Measurements from ENCODE around the gene STOX2.
"Not testable (repeated sequence)": the region's sequence is repeated elsewhere in the genome, so short reads cannot be mapped to it uniquely, and the experiment has no call there.

STOX2 gene

DNA sequence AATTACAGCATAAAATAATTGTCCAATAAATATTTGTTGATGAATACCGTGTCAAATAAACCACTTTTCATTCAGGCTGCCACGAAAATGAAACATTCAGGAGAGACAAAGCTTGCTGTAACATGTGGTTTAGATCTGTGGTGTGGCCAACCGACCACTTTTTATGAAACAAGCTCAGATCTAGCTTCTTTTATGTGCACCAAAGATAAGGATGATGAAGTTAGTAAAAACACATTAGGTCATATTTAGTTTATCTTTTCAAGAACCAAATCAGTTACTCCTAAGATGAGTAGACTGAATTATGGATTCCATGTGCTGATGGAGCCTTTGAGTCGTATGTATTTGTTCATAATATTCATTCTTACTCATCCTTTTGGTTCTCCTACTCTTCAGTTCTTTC lies 35.8 kb downstream of the STOX2 start:
- DNase-seq = no peak

DNA sequence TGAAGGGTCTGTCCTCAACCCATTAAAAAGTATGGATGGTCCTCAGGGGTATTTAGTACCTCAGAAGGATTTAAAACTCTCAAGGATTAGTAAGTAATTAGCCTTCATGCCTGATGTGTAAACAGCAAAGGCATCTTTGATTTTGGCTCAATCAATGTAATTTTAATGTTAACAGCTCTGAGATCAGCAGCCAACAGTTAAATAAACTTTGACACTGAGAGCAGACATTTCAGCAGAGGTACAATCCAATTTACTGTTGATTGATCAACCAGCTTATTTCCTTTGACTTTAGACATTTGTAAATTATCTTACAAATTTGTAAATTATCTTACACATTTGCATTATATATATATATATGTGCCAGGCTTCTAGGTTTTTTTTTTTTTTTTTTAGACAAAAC lies 36.9 kb downstream of the STOX2 start:
- no peak for DNase-seq

DNA sequence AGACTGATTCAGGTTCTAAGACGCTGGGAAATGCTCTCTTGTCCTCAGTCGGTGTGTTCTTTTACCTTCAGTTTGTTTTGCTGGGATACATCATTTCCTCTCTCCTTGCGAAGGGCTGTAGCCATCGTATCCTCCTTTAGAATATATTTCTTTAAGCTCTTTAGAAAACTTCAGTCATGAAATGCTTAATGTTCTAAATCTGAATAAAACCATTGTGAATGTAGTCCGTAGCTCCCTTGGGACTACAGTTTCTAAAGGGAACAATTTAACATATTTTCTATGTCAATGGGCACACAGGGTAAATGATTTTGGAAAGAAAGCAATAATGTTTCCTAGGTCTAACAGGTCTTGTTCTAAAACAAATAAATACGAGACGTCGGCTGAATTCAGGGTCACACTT lies 40.6 kb downstream of the STOX2 start:
- DNase-seq = no peak

DNA sequence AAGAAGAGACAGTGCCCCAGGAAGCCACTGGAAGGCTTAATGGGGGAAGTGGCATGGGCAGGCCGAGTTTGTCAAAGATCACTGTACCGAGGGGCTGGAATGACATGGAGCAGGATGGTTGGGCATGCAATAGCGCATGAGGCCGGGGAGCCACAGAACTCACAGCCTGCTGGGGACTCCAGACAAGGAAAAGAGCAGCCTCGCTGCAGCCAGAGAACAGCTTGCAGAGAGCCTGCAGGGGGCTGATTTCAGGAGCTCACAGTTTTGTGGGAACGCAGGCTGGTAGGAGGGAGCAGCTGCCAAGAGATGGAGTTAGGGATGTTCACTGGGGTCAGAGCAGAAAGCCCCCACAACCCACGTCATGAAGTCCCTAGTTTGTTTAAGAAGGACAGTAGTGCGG lies 45.4 kb downstream of the STOX2 start:
- no peak for DNase-seq

DNA sequence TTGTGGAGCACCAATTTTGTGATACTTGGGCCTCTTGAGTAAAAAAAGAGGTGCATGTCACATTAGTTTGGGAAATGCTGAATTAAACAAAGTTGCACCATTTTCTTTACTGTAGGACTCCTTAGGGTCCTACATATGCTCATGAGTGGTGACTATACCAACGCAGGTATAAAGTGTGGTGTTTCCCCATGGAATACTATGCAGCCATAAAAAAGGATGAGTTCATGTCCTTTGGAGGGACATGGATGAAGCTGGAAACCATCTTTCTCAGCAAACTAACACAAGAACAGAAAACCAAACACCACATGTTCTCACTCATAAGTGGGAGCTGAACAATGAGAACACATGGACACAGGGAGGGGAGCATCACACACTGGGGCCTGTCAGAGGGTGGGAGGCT lies 47.5 kb downstream of the STOX2 start:
- DNase-seq = not testable (repeated sequence)

DNA sequence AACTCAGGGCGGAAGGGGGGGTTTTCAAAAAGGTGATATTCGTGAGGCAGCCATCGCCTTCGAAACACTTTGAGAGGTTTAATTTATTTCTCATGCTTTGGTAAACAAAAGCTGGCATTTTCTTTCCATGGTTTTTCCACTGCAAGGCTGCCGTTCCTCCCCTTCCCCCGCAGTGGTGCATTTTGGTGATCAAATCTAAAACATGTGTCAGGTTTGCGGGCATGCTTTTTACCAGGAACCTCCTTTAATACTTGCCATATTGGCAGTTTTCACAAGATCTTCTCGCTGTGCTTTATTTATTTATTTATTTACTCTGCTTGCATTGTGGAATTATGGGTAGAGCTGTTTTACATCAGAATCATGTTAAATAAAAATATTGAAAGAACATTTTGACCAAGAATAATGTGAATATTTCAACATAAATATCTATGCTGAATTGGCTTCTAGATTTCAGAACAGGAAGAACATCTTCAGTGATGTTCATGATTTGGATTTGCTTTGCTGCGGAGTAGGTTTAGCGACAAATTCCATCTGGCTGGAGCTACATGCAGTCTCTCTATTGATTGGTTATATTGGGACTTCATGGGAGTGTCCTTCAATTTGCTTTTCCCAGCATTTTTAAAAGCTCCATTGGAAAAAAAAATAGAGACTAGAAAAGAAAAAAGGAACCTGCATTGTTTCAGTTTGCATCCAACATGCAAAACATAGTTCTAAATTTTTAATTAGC lies 54.4 kb downstream of the STOX2 start:
- DNase-seq = no peak

DNA sequence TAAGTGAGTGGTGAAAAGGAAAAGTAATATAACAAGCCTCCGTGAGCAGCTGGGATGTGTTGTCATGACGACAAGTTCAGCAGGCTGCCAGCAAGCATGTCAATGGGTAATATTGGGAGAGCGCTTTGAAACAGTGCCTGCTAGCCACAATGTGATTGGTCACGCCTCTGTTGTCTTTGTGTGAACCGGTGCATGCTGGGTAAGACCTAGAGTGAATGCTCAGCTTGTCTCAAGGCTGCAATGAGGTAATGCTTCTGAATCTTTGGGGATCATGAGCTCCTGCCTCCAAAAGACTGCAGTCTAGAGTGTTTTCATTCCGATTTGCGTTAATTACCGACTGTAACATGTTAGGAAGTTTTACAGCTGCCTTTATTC lies 54.9 kb downstream of the STOX2 start:
- no peak for DNase-seq

DNA sequence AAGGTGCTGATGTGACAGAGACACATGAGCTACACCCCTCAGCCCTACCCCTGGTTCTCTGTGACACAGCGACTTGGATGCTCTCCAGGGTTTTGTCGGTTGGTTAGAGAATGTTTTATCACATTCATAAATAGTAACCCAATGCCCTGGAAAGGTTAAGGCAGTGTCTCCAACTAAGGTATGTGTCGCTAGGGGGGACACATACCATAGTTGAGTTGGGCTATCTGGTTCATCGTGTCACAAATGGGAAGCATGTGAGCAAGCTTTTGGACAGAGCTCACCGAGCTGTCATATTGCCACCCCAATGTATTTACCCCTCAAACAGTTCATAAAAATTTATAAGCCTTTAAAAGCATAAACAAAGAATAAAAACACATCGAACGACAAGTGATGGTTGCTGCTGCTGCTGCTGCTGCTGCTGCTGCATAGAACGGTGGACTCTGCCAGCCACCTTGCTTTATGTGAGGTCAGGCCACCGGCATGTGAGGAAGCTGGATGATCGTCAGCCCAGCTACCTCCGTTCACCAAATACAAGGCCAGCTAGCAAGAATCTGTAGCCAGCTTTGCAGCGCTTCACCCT lies 55.9 kb downstream of the STOX2 start:
- no peak for DNase-seq

DNA sequence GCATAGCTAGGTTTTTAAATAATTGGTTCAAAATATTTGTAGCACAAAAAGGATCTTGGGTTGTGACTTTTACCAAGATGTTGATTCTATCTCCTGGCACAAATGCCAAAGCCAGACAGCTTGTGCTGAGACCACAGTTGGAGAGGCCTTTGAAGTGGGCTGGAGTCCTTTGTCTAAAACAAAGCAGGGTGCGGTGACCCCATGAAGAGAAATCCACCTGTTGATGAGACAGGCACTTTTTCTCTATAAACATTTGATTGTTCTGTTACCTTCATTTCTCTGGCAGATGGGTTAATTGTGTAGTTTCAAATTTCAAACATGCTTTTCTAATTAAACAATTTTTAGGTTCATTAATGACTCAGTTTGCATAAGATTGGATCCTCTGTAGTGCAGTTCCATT lies 56.7 kb downstream of the STOX2 start:
- no peak for DNase-seq

DNA sequence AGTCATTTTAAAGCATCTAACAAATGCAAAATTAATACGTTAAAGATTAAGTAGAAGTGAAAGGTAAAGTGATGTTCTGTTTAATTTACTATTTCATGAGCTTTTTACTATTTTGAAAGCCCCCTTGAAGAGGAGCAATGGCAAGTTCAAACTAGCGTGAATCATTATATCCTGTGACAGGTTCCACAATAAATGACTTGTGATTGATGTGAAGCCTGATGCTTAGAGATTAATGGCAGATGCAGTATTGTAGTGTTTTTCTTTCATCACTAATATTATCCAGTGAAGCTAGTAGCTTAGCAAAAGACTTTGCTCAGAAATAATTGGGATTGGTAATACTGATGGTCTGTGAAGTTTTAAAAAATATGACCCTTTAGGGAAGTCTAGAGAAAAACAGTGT lies 57.3 kb downstream of the STOX2 start:
- DNase-seq = no peak

DNA sequence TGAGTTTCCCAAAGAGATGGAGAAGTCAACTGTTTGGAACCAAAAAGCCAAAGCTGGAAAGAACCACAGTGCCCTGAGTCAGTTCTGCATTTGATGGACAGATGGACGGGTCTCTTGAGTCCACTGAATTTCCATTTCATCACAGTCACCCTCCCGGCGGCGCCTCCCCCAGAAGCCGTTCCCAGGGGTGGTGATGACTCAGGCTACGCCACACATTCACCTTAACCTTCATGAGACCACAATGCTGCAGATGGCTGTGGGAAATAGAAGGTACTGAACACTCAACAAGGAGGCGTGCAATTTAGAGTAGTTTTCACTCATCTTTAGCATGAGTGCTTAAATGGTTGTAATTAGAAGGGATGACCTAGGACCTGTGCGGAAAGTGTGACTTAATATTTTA lies 61.3 kb downstream of the STOX2 start:
- no peak for DNase-seq

DNA sequence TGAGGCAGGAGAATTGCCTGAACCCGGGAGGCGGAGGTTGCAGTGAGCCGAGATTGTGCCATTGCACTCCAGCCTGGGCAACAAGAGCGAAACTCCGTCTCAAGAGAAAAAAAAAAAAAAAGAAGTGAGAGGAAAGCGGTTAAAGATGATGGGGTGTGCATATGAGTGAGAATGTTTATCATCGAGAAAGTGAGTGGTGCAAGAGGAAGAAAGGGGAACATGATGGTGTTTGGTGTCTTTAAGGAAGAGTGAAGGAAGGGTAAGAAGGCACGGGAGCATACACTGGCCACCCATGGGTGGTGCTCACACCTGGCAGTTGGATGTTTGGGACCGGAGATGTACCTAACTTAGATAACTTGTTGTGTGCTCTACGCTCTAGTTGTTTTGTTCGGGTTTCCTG lies 62.2 kb downstream of the STOX2 start:
- DNase-seq = no peak

DNA sequence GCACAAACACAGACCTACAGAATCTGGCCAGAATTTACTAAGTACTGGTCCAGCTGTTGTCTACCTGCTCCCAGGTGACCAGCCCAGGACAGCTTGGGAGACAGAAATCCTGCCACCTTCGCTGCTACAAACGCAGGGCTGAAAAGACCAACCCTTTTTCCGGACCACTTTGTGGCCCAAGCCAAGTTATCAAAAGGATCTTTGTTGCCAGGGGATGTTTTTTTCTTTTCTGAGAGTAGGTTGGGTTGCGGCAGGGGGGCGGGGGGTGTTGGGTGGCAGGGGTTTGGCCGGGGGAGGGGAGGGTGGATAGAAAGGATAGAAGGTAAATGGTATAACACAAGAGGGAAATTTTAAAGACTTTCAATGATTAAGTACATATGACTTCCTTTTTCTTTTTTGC lies 63.4 kb downstream of the STOX2 start:
- no peak for DNase-seq

DNA sequence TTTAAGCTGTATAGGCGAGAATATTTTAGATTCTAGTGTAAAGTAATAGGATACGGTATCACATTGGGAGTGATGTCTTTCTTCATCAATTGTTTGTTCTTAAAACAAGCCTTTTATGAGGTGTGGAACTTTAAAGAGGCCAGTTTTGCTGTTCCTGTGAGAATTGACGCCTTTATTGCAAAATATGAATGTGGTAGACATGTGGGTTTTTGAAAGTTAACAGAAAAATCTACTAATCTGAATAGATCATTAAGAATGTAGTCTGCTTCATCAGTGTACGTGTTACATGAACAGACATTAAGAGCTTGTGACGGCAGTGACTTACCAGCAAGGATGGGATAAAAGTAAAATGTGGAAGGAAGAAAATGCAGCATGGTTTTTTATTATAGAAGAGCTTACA lies 63.8 kb downstream of the STOX2 start:
- DNase-seq = no peak

DNA sequence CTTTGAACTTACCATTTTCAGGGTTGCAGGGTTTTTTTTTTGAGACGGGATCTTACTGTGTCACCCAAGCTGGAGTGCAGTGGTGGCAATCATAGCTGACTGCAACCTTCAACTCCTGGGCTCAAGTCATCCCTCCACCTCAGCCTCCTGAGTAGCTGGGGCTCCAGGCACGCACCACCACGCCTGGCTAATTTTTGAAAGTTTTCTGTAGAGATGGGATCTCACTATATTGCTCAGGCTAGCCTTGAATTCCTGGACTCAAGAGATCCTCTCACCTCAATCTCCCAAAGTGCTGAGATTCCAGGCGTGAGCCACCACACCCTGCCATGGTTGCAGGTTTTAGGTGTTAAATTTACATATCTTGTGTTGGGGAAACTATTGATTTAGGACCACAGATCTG lies 64.5 kb downstream of the STOX2 start:
- DNase-seq = no peak

DNA sequence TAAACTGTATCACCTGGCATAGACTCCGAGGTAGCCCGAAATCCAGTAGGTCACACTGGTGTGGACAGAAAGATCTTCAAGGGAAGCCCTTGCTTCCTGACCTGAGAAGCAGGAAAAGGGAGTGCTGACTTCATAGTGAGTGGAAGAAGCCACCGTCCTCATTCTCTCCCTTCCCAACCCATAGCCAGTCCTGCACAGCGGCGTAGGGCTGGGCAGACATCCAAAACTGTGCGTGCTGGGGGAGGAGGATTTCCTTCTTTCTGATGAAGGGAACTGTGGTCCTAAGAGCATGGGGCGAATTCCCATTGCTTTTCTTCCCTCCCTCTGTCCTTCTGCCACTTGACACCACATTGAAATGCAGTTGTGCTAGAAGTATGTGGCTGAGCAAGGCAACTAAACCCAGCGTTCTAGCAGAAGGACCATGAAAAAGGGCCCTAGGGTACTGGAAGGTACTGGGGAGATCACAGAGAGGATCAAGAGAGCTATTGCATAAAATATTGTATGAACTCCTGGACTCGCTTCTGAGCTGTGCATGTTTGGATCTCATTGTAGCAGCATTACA lies 66.9 kb downstream of the STOX2 start:
- no peak for DNase-seq

DNA sequence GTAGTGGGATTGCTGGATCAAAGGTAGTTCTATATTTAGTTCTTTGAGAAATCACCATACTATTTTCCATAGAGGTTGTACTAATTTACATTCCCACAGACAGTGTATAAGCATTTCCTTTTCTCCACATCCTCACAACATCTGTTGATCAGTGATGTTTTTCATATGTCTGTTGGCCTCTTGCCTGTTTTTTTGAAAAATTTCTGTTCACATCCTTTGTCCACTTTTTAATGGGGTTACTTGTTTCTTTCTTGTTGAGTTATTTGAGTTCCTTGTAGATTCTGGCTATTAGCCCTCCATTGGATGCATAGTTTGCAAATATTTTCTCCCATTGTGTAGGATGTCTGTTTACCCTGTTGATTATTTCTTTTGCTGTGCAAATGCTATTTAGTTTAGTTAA lies 72.6 kb downstream of the STOX2 start:
- no peak for DNase-seq

DNA sequence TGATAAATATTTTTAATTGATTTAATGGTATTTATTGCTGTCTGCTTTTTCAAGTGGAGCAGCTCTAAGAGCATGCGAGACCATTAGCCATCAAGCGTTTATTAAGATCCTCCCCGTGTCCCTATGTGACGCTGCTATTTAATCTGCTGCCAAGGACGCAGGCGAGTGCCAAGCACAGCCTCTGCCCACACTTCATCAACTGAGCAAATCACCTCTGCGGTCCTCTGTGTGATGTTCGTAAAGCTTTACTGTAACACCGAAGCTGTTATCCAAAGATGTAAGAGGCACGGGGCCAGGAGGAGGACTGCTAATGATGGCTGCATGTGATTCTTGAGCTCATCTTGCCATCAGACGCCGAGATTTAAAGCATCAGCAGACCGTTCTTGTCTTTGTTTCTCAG lies 79.5 kb downstream of the STOX2 start:
- DNase-seq = no peak

DNA sequence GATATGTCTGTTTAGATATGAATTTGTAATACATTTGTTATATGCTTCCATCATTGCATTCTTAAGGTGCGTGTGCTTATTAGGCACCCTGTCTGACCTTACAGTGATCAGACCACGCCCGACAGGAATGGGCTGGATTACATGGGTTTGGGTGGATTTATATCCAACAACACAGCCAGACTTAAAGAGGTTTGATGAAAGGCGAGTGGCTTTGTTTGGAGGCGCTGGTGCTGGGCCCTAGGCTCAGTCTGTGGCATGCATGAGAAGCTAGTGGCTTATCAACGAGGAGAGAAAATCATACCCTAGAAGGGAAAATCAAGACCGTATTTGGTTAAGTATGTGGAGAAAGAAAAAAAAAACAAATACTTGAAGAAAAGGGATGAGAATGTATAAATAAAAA lies 80.7 kb downstream of the STOX2 start:
- DNase-seq = no peak

DNA sequence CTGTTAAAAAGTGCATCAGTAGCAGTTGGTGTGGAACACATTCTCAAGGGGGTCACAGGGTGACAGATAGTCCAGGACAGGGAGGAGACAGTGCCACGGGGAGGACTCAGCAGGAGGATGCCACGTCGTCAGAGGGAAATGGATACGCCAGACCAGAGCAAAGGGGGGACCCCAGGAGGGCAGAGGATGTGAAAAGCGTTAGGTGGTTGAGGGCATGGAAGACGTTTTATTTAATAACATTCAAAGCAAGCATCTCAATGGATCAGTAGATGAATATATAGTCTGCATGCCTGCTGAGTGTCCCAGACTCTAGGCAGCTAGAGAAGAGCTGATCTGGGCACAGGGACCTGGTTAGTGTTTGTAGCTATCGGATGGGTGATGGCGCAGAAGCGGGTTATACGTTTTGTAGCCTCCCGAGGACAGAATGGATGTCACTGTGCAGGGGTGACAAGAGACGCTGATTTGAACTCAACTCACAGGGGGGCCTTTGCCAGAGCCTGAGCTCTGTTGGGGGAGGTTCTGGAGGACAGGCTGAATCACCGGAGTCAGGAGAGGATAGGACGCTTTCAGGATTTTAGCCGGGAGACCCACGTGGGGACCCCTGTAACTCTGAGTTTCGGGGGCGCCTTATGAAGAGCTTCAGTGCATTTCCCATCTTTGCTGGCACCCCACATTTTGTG lies 81.3 kb downstream of the STOX2 start:
- no peak for DNase-seq

DNA sequence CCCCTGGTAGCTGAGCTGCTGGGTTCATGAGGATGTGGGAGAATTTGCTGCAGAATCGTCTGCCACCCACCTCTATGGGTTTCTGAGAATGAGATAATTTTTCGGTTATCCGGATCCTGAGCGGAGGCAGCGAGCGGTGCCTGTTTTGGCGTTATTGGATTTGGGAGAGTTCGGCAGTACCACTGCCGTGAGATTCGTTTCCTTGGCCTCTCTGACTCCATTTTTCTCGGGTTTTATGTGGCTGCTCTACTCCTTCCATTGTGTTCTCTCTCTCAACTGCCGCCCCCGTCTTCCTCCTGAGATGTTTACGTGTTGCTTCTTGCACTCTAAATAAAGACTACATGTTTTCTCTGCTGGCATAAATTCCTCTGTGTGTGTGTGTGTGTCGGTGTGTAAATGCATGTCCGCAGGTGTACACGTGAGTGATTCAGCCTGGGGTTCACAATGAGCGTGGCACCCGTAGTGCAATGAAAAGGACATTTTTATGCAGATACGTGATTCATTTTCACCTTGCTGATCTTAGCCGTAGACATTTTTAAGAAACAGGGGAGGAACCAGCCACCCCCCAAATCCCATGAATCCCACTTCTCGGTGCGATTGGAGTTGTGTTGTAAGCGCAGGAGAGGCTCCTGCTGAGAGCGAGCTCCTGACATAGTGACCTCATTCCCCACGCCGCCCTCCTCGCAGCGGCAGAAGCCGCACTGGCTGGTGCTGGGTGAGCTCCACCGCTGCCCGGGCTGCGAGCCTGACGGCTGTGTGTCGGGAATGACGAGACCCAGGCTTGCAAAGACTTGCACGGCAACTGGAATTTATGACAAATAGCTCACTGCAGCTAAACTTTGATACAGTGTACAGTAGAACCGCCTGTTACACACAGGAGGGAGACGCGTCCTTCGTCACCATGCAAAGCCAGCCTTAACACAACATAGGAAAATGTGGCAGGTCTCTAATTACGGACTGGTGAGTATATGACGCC lies 82.2 kb downstream of the STOX2 start:
- DNase-seq = no peak

DNA sequence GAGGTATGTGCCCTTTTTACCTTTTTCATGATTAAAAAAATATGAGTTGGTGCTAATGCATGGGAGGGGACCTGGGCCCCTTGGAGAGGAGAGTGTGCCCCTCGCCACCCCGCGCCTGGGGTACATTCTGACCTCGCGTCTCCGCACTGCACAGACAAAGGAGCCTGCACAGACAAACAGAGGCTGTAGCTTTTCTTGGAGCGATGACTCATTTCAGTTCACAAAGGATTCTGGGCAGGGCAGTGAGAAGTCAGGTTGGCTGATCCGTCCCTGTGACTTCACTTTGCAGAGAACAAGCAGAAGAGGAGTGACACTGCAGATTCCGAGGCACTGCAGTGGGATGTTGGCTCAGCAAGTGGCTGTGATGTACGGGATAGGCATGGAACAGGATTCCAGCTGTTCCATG lies 82.9 kb downstream of the STOX2 start:
- DNase-seq = no peak

DNA sequence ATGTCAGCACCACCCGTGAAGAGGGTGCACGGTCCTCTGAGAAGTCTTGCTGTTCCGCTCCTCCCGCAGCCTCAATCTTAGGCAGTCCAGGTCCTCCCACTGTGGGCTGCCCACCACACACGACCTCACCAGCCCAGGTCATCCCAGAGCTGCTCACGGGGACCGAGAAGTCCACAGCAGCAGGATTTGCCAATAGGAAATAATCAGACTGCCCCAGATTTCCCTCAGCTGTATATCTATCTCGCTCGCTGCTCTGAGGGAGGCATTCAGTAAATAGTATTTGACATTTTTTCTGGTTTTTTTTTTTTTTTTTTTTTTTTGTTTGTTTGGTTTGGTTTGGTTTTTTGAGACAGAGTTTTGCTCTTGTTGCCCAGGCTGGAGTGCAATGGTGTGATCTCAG lies 83.8 kb downstream of the STOX2 start:
- DNase-seq = no peak

Measured in activated CD4-positive, alpha-beta T cell treated with anti-CD3 and anti-CD28 coated beads for 48 hours (primary cell).